ENCODE data around the gene TCF23.

The TCF23 gene

DNA sequence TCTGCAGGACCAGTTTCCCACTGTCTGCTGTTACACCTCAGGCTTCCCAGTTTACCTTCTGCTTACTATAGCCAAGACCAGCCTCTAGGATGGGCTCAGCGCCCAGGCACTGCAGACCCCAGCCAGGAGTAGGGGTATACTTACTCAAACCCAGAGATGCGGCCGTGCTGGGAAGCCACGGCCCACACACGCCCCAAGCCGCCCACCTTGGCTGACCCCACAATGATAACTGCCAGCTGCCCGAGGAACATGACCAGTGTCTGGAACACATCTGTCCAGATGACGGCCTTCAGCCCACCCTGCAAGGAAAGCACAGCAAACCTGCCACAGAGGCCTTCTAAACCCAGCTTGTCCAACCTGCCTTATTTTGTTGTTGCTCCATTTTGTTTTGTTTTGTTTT is 56.4 kb downstream of the TCF23 start:
- no peak overlapping the region for H3K27ac Mint-ChIP-seq
- no peak overlapping the region for H3K4me3 Mint-ChIP-seq
- no peaks in the 10 kb centered on the region for H3K9me3 Mint-ChIP-seq
- peaks cover 24% of the 10 kb centered on the region for H3K4me1 Mint-ChIP-seq (ENCODE audit: low read depth)
- peaks cover 28% of the 10 kb centered on the region for H3K36me3 Mint-ChIP-seq (ENCODE audit: low read depth)
- no peaks in the 10 kb centered on the region for H3K27me3 Mint-ChIP-seq (ENCODE audit: low read depth)

GRCh38 chr2:27206346-27206745 is 57.5 kb downstream of the TCF23 start:
- Mint-ChIP-seq H3K27me3 (ENCODE audit: low read depth) (no peaks in the 10 kb centered on the region), H3K4me3 (no peak overlapping the region), H3K4me1 (ENCODE audit: low read depth) (peaks cover 24% of the 10 kb centered on the region), H3K9me3 (no peaks in the 10 kb centered on the region), H3K27ac (no peak overlapping the region), H3K36me3 (ENCODE audit: low read depth) (peaks cover 28% of the 10 kb centered on the region)

All from T-helper 1 cell treated with Interleukin-12 subunit alpha and Interleukin-12 subunit beta and Interleukin-4 antibody, amounts not matched to agents 30 μg/mL and 1 μg/mL, for 36 hours (primary cell).